ENCODE results near the gene TMEM176B.

The TMEM176B gene

GRCh38 chr7:150799156-150799555 lies 1.0 kb downstream of the TMEM176B start:
- H3K27me3 ChIP-seq = no peaks in the 10 kb centered on the region
- H3K4me2 ChIP-seq = no peak overlapping the region
- no peak for TF ChIP-seq Cebpa-rat (IDR thresholded peaks at IDR 0.05)
- H3K27ac ChIP-seq = no peak overlapping the region
- H4K20me1 ChIP-seq = no peaks in the 10 kb centered on the region
- H3K36me3 ChIP-seq = no peaks in the 10 kb centered on the region
- H3K4me3 ChIP-seq = no peak overlapping the region
- no peak overlapping the region for H3K9ac ChIP-seq
- peaks cover 0 to 9% (median 7%) of the 10 kb centered on the region in 10 experiments; a peak in 8 of 20 replicates for H3K4me1 ChIP-seq
- peaks cover 0 to 21% (median 9%) of the 10 kb centered on the region in 11 experiments; a peak in 12 of 22 replicates for H3K9me3 ChIP-seq (replicated peaks in 1 of 11)

- Histone ChIP-seq H3K4me3 (no peak overlapping the region), H3K27ac (no peak overlapping the region), H3K9me3 (replicated peaks in 1 of 11) (peaks cover 0 to 21% (median 9%) of the 10 kb centered on the region in 11 experiments; a peak in 12 of 22 replicates), H3K27me3 (no peaks in the 10 kb centered on the region), H4K20me1 (no peaks in the 10 kb centered on the region), H3K4me1 (peaks cover 0 to 9% (median 7%) of the 10 kb centered on the region in 10 experiments; a peak in 8 of 20 replicates), H3K4me2 (no peak overlapping the region), H3K9ac (no peak overlapping the region), H3K36me3 (no peaks in the 10 kb centered on the region)
- TF ChIP-seq Cebpa-rat (IDR thresholded peaks at IDR 0.05) = no peak
Measured at GRCh38 chr7:150797661-150798060, 2.5 kb downstream of the TMEM176B start.

GRCh38 chr7:150793569-150794238 lies 6.5 kb downstream of the TMEM176B start:
- Histone ChIP-seq H3K27me3 (no peaks in the 10 kb centered on the region), H3K27ac (no peak overlapping the region), H4K20me1 (no peaks in the 10 kb centered on the region), H3K4me1 (peaks cover 0 to 34% (median 9%) of the 10 kb centered on the region in 10 experiments; a peak in 16 of 20 replicates), H3K4me2 (no peak overlapping the region), H3K4me3 (no peak overlapping the region), H3K9ac (no peak overlapping the region), H3K9me3 (replicated peaks in 1 of 11) (no peaks in the 10 kb centered on the region; a peak in 1 of 22 replicates), H3K36me3 (no peaks in the 10 kb centered on the region)
- TF ChIP-seq Cebpa-rat (IDR thresholded peaks at IDR 0.05) = no peak

- no peak for TF ChIP-seq Cebpa-rat (IDR thresholded peaks at IDR 0.05)
- Histone ChIP-seq H3K27me3 (no peaks in the 10 kb centered on the region), H3K27ac (peak overlapping the region in 1 of 11 experiments; percentile 15; a peak in 1 of 22 replicates)
Measured at GRCh38 chr7:150791746-150792452, 8.3 kb downstream of the TMEM176B start.

GRCh38 chr7:150791304-150791703 lies 8.9 kb downstream of the TMEM176B start:
- Histone ChIP-seq H3K36me3 (no peaks in the 10 kb centered on the region), H3K9ac (no peak overlapping the region; a peak in 1 of 22 replicates), H4K20me1 (no peaks in the 10 kb centered on the region), H3K27ac (no peak overlapping the region), H3K27me3 (no peaks in the 10 kb centered on the region), H3K4me2 (peak overlapping the region in 3 of 11 experiments; percentile 13 to 91 (median 39); a peak in 4 of 22 replicates), H3K9me3 (replicated peaks in 1 of 11) (no peaks in the 10 kb centered on the region; a peak in 1 of 22 replicates), H3K4me3 (no peak overlapping the region), H3K4me1 (peaks cover 22 to 56% (median 31%) of the 10 kb centered on the region in 10 experiments)
- TF ChIP-seq Cebpa-rat (IDR thresholded peaks at IDR 0.05) = no peak

More at GRCh38 chr7:150791746-150792452, 8.3 kb downstream of the TMEM176B start:
- Histone ChIP-seq H3K9ac (no peak overlapping the region; a peak in 1 of 22 replicates), H3K36me3 (no peaks in the 10 kb centered on the region), H3K4me2 (peak overlapping the region in 1 of 11 experiments; percentile 91; a peak in 2 of 22 replicates), H3K9me3 (replicated peaks in 1 of 11) (no peaks in the 10 kb centered on the region; a peak in 1 of 22 replicates), H4K20me1 (no peaks in the 10 kb centered on the region), H3K4me1 (peaks cover 17 to 50% (median 25%) of the 10 kb centered on the region in 10 experiments), H3K4me3 (no peak overlapping the region)

- no peaks in the 10 kb centered on the region; a peak in 1 of 22 replicates for H3K9me3 ChIP-seq (replicated peaks in 1 of 11)
- H3K4me1 ChIP-seq = peaks cover 17 to 63% (median 34%) of the 10 kb centered on the region in 10 experiments
- H3K27me3 ChIP-seq = no peaks in the 10 kb centered on the region
- no peaks in the 10 kb centered on the region for H4K20me1 ChIP-seq
- peak overlapping the region in 3 of 11 experiments; percentile 13 to 91 (median 39); a peak in 3 of 22 replicates for H3K4me2 ChIP-seq
- no peak overlapping the region for H3K9ac ChIP-seq
- H3K36me3 ChIP-seq = no peaks in the 10 kb centered on the region
- no peak overlapping the region for H3K4me3 ChIP-seq
- no peak for TF ChIP-seq Cebpa-rat (IDR thresholded peaks at IDR 0.05)
- H3K27ac ChIP-seq = no peak overlapping the region
Measured at GRCh38 chr7:150790416-150791075, 9.6 kb downstream of the TMEM176B start.

GRCh38 chr7:150788474-150789269 lies 11.5 kb downstream of the TMEM176B start:
- H3K4me3 ChIP-seq = no peak overlapping the region
- no peaks in the 10 kb centered on the region for H4K20me1 ChIP-seq
- H3K36me3 ChIP-seq = no peaks in the 10 kb centered on the region
- peak overlapping the region in 8 of 11 experiments; percentile 68 to 89 (median 89); a peak in 16 of 22 replicates for H3K27ac ChIP-seq
- peak overlapping the region in 6 of 11 experiments; percentile 64 to 78 (median 75); a peak in 11 of 22 replicates for H3K9ac ChIP-seq
- H3K27me3 ChIP-seq = no peaks in the 10 kb centered on the region
- TF ChIP-seq Cebpa-rat (IDR thresholded peaks at IDR 0.05) = no peak
- peak overlapping the region; percentile 47 to 91 (median 72); a peak in 21 of 22 replicates for H3K4me2 ChIP-seq
- no peaks in the 10 kb centered on the region for H3K9me3 ChIP-seq (replicated peaks in 1 of 11)
- peaks cover 14 to 82% (median 49%) of the 10 kb centered on the region in 10 experiments for H3K4me1 ChIP-seq
